IMR-90 (cell line): ENCODE measurements around the gene NTRK3. TPM values are rescaled to one million over a fixed set of nuclear protein-coding genes. Genes with fewer than 3 reads are reported as not detected.

Source experiments
- ATAC-seq: fragments of 200-7000 bp; cut with Tn5 transposase; 2 replicates; pipeline ENCODE4 v1.9.1; 2020; ENCODE audit warnings: low read depth, mild to moderate bottlenecking, moderate library complexity
- BruUV-seq: library from RNA; stranded (reverse); fragments of 400-500 nt; replicated peaks from 2 replicates; lab custom pipeline; 2021; lab: Mats Ljungman, UMichigan
- CTCF ChIA-PET: fragments of 300-600 bp; formaldehyde crosslinking; extraction: SDS; loops from one replicate; lab custom pipeline; 2021; ENCODE audit warnings: antibody characterized with exemption; lab: Yijun Ruan, JAX
- POLR2A ChIA-PET: fragments of 300-600 bp; sonication (Branson Sonifier 250); formaldehyde crosslinking; loops from one replicate; lab custom pipeline; 2022; ENCODE audit warnings: antibody characterized with exemption; ENCODE audit not compliant: unreplicated experiment; lab: Charles Lee
- DNase-seq: peaks from one replicate; pipeline ENCODE4 v3.0.0; 2013
- H2AFZ ChIP-seq: replicated peaks from 2 replicates; pipeline ENCODE3; 2013; ENCODE audit warnings: low read length, mild to moderate bottlenecking; ENCODE audit not compliant: poor library complexity
- H2AK5ac ChIP-seq: 2 replicates; pipeline ENCODE4 v1.6.1; 2013; ENCODE audit warnings: low read depth, low read length, inconsistent platforms
- H2AK9ac ChIP-seq: replicated peaks from 2 replicates; pipeline ENCODE3; 2013; ENCODE audit warnings: mild to moderate bottlenecking, low read depth, low read length, moderate library complexity; ENCODE audit not compliant: poor library complexity
- H2BK120ac ChIP-seq: 2 replicates; pipeline ENCODE4 v1.6.1; 2013; ENCODE audit warnings: low read depth, low read length, inconsistent platforms
- H2BK15ac ChIP-seq: 3 replicates; pipeline ENCODE4 v1.6.1; 2013; ENCODE audit warnings: low read depth, low read length, inconsistent platforms
- H2BK20ac ChIP-seq: 2 replicates; pipeline ENCODE4 v1.6.1; 2013; ENCODE audit warnings: low read depth, mild to moderate bottlenecking, inconsistent platforms, low read length, moderate library complexity
- H2BK5ac ChIP-seq: 2 replicates; pipeline ENCODE4 v1.6.1; 2013; ENCODE audit warnings: mild to moderate bottlenecking, low read depth, low read length, inconsistent platforms; ENCODE audit not compliant: poor library complexity, severe bottlenecking
- H3K14ac ChIP-seq: replicated peaks from 2 replicates; pipeline ENCODE4 v1.6.1; 2013; ENCODE audit warnings: low read depth, low read length, inconsistent platforms
- H3K18ac ChIP-seq: 2 replicates; pipeline ENCODE4 v1.6.1; 2013; ENCODE audit warnings: low read depth, low read length, control low read depth
- H3K23ac ChIP-seq: 2 replicates; pipeline ENCODE4 v1.6.1; 2013; ENCODE audit warnings: low read depth, low read length, inconsistent platforms
- H3K27ac ChIP-seq: 2 replicates; pipeline ENCODE4 v1.5.1; 2013; ENCODE audit warnings: mild to moderate bottlenecking, control low read depth, low read length; ENCODE audit not compliant: insufficient read depth
- H3K27me3 ChIP-seq: 2 replicates; pipeline ENCODE4 v1.6.1; 2013; ENCODE audit warnings: low read length; ENCODE audit not compliant: control insufficient read depth, insufficient read depth
- H3K36me3 ChIP-seq: 2 replicates; pipeline ENCODE4 v1.6.1; 2013; ENCODE audit warnings: low read length, mixed read lengths; ENCODE audit not compliant: control insufficient read depth, insufficient read depth
- H3K4ac ChIP-seq: 2 replicates; pipeline ENCODE4 v1.6.1; 2013; ENCODE audit warnings: low read depth, low read length, inconsistent platforms
- H3K4me1 ChIP-seq: 2 replicates; pipeline ENCODE4 v1.6.1; 2013; ENCODE audit warnings: low read length, mixed read lengths; ENCODE audit not compliant: control insufficient read depth, insufficient read depth
- H3K4me2 ChIP-seq: 2 replicates; pipeline ENCODE4 v1.6.1; 2013; ENCODE audit warnings: low read depth, mild to moderate bottlenecking, control low read depth, low read length, moderate library complexity
- H3K4me3 ChIP-seq: 2 replicates; pipeline ENCODE4 v1.5.1; 2013; ENCODE audit warnings: low read depth, mild to moderate bottlenecking, control low read depth, low read length, moderate library complexity; ENCODE audit not compliant: insufficient read depth
- H3K56ac ChIP-seq: 2 replicates; pipeline ENCODE4 v1.6.1; 2013; ENCODE audit warnings: low read length, inconsistent platforms; ENCODE audit not compliant: insufficient read depth; ENCODE audit errors: extremely low read depth
- H3K79me1 ChIP-seq, 2 experiments: 2 replicates each; pipeline ENCODE4 v1.6.1; 2013; ENCODE audit warnings: low read length in 2 of 2, inconsistent platforms in 1 of 2, low read depth in 1 of 2
- H3K9ac ChIP-seq: 2 replicates; pipeline ENCODE4 v1.6.1; 2013; ENCODE audit warnings: low read depth, low read length, control low read depth
- H3K9me1 ChIP-seq: 2 replicates; pipeline ENCODE4 v1.6.1; 2013; ENCODE audit warnings: low read length, inconsistent platforms; ENCODE audit not compliant: insufficient read depth
- H3K9me3 ChIP-seq: 2 replicates; pipeline ENCODE4 v1.6.1; 2013; ENCODE audit warnings: low read length; ENCODE audit not compliant: control insufficient read depth, insufficient read depth
- H4K20me1 ChIP-seq: 2 replicates; pipeline ENCODE4 v1.6.1; 2013; ENCODE audit warnings: low read length, inconsistent platforms; ENCODE audit not compliant: insufficient read depth
- H4K5ac ChIP-seq: 2 replicates; pipeline ENCODE4 v1.6.1; 2013; ENCODE audit warnings: mild to moderate bottlenecking, low read depth, low read length, control low read depth
- H4K8ac ChIP-seq, 2 experiments: 2 replicates each; pipeline ENCODE4 v1.6.1; 2013; ENCODE audit warnings: low read depth in 2 of 2, low read length in 2 of 2, control low read depth in 1 of 2, inconsistent platforms in 1 of 2
- H4K91ac ChIP-seq: 2 replicates; pipeline ENCODE4 v1.6.1; 2013; ENCODE audit warnings: low read depth, low read length, inconsistent platforms; ENCODE audit not compliant: insufficient read depth
- BHLHE40 ChIP-seq: fragments of 150-350 bp; IDR thresholded peaks from 2 replicates; pipeline ENCODE4 v1.6.1; 2016; ENCODE audit warnings: mild to moderate bottlenecking, low read depth, low read length
- CEBPB ChIP-seq: IDR thresholded peaks from 2 replicates; pipeline ENCODE4 v1.6.1; 2012; ENCODE audit warnings: low read depth, low read length, improper control_type of control experiment
- CHD1 ChIP-seq: IDR thresholded peaks from 2 replicates; pipeline ENCODE4 v1.6.1; 2012; ENCODE audit warnings: low read depth, low read length, improper control_type of control experiment
- CTCF ChIP-seq: conservative IDR thresholded peaks from 2 replicates; pipeline ENCODE4 v1.5.1; 2012; ENCODE audit warnings: mild to moderate bottlenecking, low read depth, low read length, improper control_type of control experiment
- ELK1 ChIP-seq: fragments of 150-350 bp; IDR thresholded peaks from 2 replicates; pipeline ENCODE4 v1.6.1; 2016; ENCODE audit warnings: low read depth, mild to moderate bottlenecking, low read length, moderate library complexity, borderline replicate concordance
- MAFK ChIP-seq: IDR thresholded peaks from 2 replicates; pipeline ENCODE4 v1.6.1; 2012; ENCODE audit warnings: low read depth, low read length, improper control_type of control experiment
- MAZ ChIP-seq: IDR thresholded peaks from 2 replicates; pipeline ENCODE4 v1.6.1; 2012; ENCODE audit warnings: low read depth, mild to moderate bottlenecking, low read length, improper control_type of control experiment, moderate library complexity, borderline replicate concordance
- MXI1 ChIP-seq: IDR thresholded peaks from 2 replicates; pipeline ENCODE4 v1.6.1; 2012; ENCODE audit warnings: low read depth, mild to moderate bottlenecking, low read length, moderate library complexity, borderline replicate concordance
- NFE2L2 ChIP-seq: fragments of 150-350 bp; IDR thresholded peaks from 2 replicates; pipeline ENCODE4 v1.6.1; 2016; ENCODE audit warnings: low read depth, mild to moderate bottlenecking, low read length
- POLR2A ChIP-seq: IDR thresholded peaks from 2 replicates; pipeline ENCODE4 v1.6.1; 2012; ENCODE audit warnings: mild to moderate bottlenecking, low read depth, low read length
- RAD21 ChIP-seq: IDR thresholded peaks from 2 replicates; pipeline ENCODE4 v1.6.1; 2012; ENCODE audit warnings: low read length, improper control_type of control experiment
- RFX5 ChIP-seq: IDR thresholded peaks from 2 replicates; pipeline ENCODE4 v1.8.0; 2012; ENCODE audit warnings: low read depth, mild to moderate bottlenecking, low read length, moderate library complexity
- SMC3 ChIP-seq: fragments of 150-350 bp; IDR thresholded peaks from 2 replicates; pipeline ENCODE4 v1.6.1; 2016; ENCODE audit warnings: low read depth, mild to moderate bottlenecking, antibody characterized with exemption, low read length, moderate library complexity
- USF2 ChIP-seq: fragments of 150-350 bp; IDR thresholded peaks from 2 replicates; pipeline ENCODE4 v1.6.1; 2017; ENCODE audit warnings: mild to moderate bottlenecking, antibody characterized with exemption, low read length, low read depth
- WGBS, 2 experiments: methylation state at CpG; one replicate each; pipeline versions ENCODE4 v1.1.5 to v1.1.7; 2013; ENCODE audit warnings: missing lambda C conversion rate in 2 of 2; ENCODE audit not compliant: insufficient read length in 1 of 2; ENCODE audit errors: extremely low coverage in 2 of 2; 5-methylcytosine and 5-hydroxymethylcytosine counted together
- dilution Hi-C: fragments of 300-500 bp; cut with HindIII; formaldehyde crosslinking; loops from one replicate; pipeline ENCODE4 v1.14.3; 2018; ENCODE audit warnings: low sequenced_read_pairs; ENCODE audit not compliant: unreplicated experiment
- in situ Hi-C: fragments of 300-500 bp; cut with MboI; formaldehyde crosslinking; loops from 3 replicates; pipeline ENCODE4 v1.14.3; 2019; ENCODE audit warnings: low sequenced_read_pairs, inconsistent platforms, mixed read lengths
- intact Hi-C: fragments of 100-400 bp; cut with micrococcal nuclease; formaldehyde crosslinking; loops from 2 replicates; pipeline ENCODE4 v1.10.0; 2022
- polyA plus RNA-seq, 3 experiments: library from polyadenylated mRNA; depleted of rRNA; stranded (reverse); fragments of >200 nt; gene quantifications; 2 replicates each; pipeline ENCODE4 v1.2.3, GENCODE V29; 2012; ENCODE audit warnings: low replicate concordance in 1 of 3
- total RNA-seq: library from RNA; depleted of rRNA; stranded (reverse); fragments of >200 nt; gene quantifications from 2 replicates; pipeline ENCODE4 v1.2.3, GENCODE V29; 2012

Gene NTRK3
- total and polyA plus RNA-seq, 2 of the 4 experiments (the other 2 are of a cell fraction): under 0.01 to 0.15 TPM

- Histone ChIP-seq H3K79me1 (no peaks in the 10 kb centered on the region), H3K27me3 (no peaks in the 10 kb centered on the region), H3K4me1 (peaks cover 32% of the 10 kb centered on the region), H3K9me1 (no peaks in the 10 kb centered on the region), H2AK9ac (no peak overlapping the region), H3K36me3 (no peaks in the 10 kb centered on the region), H4K20me1 (no peaks in the 10 kb centered on the region), H2BK5ac (peak overlapping the region; percentile 44), H3K4ac (peak overlapping the region; percentile 54; the same call in 1 of the 2 replicates), H3K4me2 (0 out of 2 replicates have a peak overlapping the region, but pooled peaks have one; percentile 10), H2AK5ac (0 out of 2 replicates have a peak overlapping the region, but pooled peaks have one; percentile 21), H4K91ac (0 out of 2 replicates have a peak overlapping the region, but pooled peaks have one; percentile 19), H2BK20ac (no peak overlapping the region; the same call in 1 of the 2 replicates), H4K8ac (peak overlapping the region; percentile 6 to 8; a peak in 2 of 4 replicates), H3K4me3 (no peak overlapping the region), H2BK15ac (no peak overlapping the region), H3K18ac (peak overlapping the region; percentile 38), H2BK120ac (0 out of 2 replicates have a peak overlapping the region, but pooled peaks have one; percentile 49), H4K5ac (peak overlapping the region; percentile 38; the same call in 1 of the 2 replicates), H3K9ac (no peak overlapping the region), H3K14ac (no peak overlapping the region), H3K23ac (no peak overlapping the region), H3K9me3 (no peaks in the 10 kb centered on the region), H3K56ac (no peak overlapping the region), H2AFZ (peak overlapping the region; percentile 12), H3K27ac (no peak overlapping the region)
- ChIA-PET CTCF (no interaction called here), POLR2A (no interaction called here)
- dilution Hi-C loops: no loop called here
- BruUV-seq: no TSS peak
- intact Hi-C loops: loop anchor here (1.0 to 10.0 kb wide), 2 partner anchors 262 to 369 kb away; no protein-coding TSS in a partner anchor
- ATAC-seq (peak; percentile 75), DNase-seq (peak; percentile 93)
- WGBS, 2 experiments: 90% methylated on average over 2 of the region's 4 CpGs; no CpG with 5 or more reads in 1 of the 2 experiments
- in situ Hi-C loops: no loop called here
- TF ChIP-seq USF2 (no peak), MXI1 (0 out of 2 replicates have a peak, but pooled peaks have one; percentile 28), MAFK (0 out of 2 replicates have a peak, but pooled peaks have one; percentile 2), CEBPB (peak; percentile 43; the same call in 1 of the 2 replicates), CHD1 (no peak), RAD21 (no peak), RFX5 (no peak), SMC3 (no peak), NFE2L2 (no peak), POLR2A (no peak), ELK1 (no peak), BHLHE40 (no peak; the same call in 1 of the 2 replicates), MAZ (no peak), CTCF (no peak)
Measured at GRCh38 chr15:87877114-87877810, 379.3 kb downstream of the NTRK3 start.
